Neutrophil (primary cell): ENCODE results near the gene NXN.
"Not testable (repeated sequence)": the region's sequence is repeated elsewhere in the genome, so short reads cannot be mapped to it uniquely, and the experiment has no call there.

Experiments
- H3K27ac ChIP-seq: fragments of 200-600 bp; sonication (generic); 2 replicates; pipeline ENCODE4 v1.5.1; 2016; ENCODE audit warnings: mild to moderate bottlenecking, moderate library complexity
- H3K27me3 ChIP-seq: fragments of 200-600 bp; sonication (generic); 2 replicates; pipeline ENCODE4 v1.6.0; 2016; ENCODE audit warnings: mild to moderate bottlenecking
- H3K36me3 ChIP-seq: fragments of 200-600 bp; sonication (generic); 2 replicates; pipeline ENCODE4 v1.5.1; 2017
- H3K4me1 ChIP-seq, 2 experiments: fragments of 200-600 bp in 1 of 2; sonication (generic) in 1 of 2; 1 replicate in 1 of 2; 2 replicates in 1 of 2; pipeline versions ENCODE4 v1.5.1 to v1.6.1; 2013 to 2016; ENCODE audit warnings: low read depth in 1 of 2, low read length in 1 of 2, mild to moderate bottlenecking in 1 of 2, moderate library complexity in 1 of 2; ENCODE audit not compliant: control insufficient read depth in 1 of 2, insufficient read depth in 1 of 2
- H3K4me3 ChIP-seq, 2 experiments: fragments of 200-600 bp in 1 of 2; sonication (generic) in 1 of 2; 1 replicate in 1 of 2; 2 replicates in 1 of 2; pipeline ENCODE4 v1.5.1; 2013 to 2016; ENCODE audit warnings: low read depth in 1 of 2, low read length in 1 of 2, mild to moderate bottlenecking in 1 of 2, moderate library complexity in 1 of 2
- H3K9me3 ChIP-seq: fragments of 200-600 bp; sonication (generic); 2 replicates; pipeline ENCODE4 v1.5.1; 2016
- CTCF ChIP-seq: fragments of 200-600 bp; sonication (generic); IDR thresholded peaks from 2 replicates; pipeline ENCODE4 v1.5.1; 2016; ENCODE audit warnings: antibody characterized with exemption

NXN gene

DNA sequence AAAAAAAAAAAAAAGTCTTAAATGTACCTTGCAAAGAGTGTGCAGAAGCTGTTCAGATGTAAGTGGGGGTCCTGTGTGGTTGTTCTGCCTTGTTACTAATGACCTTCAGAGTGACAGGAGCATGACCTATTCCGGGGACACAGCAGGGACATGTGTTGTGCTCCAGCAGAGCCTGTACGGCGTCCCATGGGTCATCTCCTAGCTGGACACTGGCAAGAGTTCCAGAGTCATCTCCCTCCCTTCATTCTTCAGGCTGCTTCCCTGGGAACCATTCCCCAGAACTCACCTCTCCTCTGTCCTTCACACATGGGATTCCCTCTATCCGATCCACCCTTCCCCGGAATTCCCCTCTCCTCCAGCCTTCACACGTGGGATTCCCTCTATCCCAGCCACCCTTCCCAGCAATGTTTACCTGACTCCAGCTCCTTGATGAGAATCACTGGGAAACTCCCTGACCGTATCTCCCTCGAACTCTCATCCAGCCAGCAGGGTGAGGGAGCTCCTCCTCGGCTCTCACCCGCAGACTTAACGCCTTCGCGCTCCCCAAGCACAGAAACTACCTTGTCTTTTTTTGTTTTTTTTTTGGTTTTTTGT lies 111.6 kb downstream of the NXN start:
- no peak overlapping the region for H3K27ac ChIP-seq
- no peaks in the 10 kb centered on the region for H3K9me3 ChIP-seq
- TF ChIP-seq CTCF: no peak
- H3K27me3 ChIP-seq: peaks cover 49% of the 10 kb centered on the region
- no peak overlapping the region for H3K4me3 ChIP-seq
- H3K36me3 ChIP-seq: no peaks in the 10 kb centered on the region
- H3K4me1 ChIP-seq: no peaks in the 10 kb centered on the region

DNA sequence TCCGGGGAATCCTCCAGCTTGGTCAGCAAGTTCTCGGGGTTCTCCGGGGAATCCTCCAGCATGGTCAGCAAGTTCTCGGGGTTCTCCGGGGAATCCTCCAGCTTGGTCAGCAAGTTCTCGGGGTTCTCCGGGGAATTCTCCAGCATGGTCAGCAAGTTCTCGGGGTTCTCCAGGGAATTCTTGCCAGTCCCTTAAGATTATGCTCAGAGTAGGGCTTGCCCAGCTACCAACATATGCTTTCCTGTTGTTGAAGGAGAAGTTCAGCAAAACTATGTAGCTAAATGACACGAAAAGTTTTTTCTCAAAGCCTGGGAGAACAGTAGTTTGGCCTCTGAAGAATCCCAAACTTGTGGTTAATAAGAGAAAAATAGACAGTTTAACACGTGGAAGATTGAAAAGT lies 112.3 kb downstream of the NXN start:
- H3K4me3 ChIP-seq, H3K36me3 ChIP-seq, H3K9me3 ChIP-seq, H3K4me1 ChIP-seq, H3K27ac ChIP-seq: not testable (repeated sequence)
- H3K27me3 ChIP-seq: peaks cover 56% of the 10 kb centered on the region

DNA sequence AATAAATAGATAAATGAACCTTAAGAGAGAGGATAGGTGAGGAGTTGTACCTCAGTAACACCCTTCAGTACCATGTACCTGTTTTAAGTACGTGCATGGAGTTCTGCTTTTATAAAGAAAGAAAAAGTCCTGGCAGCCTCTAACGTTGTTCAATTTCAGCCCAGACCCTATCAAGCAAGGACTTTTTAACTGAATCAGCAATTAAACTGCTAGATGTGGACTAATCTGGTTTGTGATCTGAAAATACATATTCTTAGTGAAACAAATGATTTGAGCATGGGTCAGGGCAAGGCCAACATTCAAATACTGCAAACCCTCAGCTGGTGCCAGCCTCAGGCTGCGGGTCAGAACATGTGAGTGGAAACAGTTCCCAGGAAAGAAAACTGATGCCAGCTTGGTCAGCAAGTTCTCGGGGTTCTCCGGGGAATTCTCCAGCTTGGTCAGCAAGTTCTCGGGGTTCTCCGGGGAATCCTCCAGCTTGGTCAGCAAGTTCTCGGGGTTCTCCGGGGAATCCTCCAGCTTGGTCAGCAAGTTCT lies 112.9 kb downstream of the NXN start:
- peaks cover 61% of the 10 kb centered on the region for H3K27me3 ChIP-seq
- no peaks in the 10 kb centered on the region for H3K4me1 ChIP-seq
- no peak for TF ChIP-seq CTCF
- no peak overlapping the region for H3K4me3 ChIP-seq
- H3K36me3 ChIP-seq: no peaks in the 10 kb centered on the region
- H3K27ac ChIP-seq: no peak overlapping the region
- no peaks in the 10 kb centered on the region for H3K9me3 ChIP-seq

DNA sequence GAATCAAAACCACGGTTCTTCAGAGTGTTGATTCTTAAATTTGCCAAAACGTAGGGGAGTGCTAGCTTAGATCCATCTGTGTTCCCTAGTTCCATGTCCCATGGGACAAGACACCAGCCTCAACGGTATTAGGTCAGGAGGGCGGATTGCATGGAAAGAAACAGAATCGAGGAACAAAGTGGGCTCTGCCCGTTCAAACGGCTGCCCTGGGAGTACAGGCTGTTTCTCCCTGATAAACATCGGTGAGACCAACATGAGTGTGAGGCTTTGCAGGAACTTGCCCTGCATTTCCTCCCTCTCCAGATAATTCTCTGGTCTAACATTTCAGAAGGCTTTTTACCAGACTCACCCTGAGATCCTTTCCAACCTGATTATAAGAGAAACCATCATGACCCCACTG lies 115.3 kb downstream of the NXN start:
- H3K36me3 ChIP-seq: no peaks in the 10 kb centered on the region
- H3K27me3 ChIP-seq: peaks cover 55% of the 10 kb centered on the region
- H3K4me1 ChIP-seq: no peaks in the 10 kb centered on the region
- H3K4me3 ChIP-seq: no peak overlapping the region
- no peak overlapping the region for H3K27ac ChIP-seq
- TF ChIP-seq CTCF: no peak
- no peaks in the 10 kb centered on the region for H3K9me3 ChIP-seq

DNA sequence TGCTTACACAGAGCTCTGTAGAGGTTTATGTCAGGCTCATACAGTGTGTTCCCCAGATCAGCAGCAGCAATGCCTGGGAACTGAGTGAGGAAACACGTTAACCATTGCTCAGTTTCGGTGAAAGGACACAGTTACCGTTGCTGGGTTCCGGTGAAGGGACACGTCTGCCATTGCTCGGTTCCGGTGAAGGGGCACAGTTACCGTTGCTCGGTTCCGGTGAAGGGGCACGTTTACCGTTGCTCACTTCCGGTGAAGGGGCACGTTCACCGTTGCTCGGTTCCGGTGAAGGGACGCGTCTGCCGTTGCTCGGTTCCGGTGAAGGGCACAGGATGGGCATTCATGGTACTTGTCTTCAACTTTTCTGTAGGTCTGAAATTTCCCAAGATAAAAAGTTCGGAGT lies 115.7 kb downstream of the NXN start:
- TF ChIP-seq CTCF: no peak
- H3K4me3 ChIP-seq: no peak overlapping the region
- no peaks in the 10 kb centered on the region for H3K9me3 ChIP-seq
- no peaks in the 10 kb centered on the region for H3K36me3 ChIP-seq
- H3K27ac ChIP-seq: no peak overlapping the region
- peaks cover 51% of the 10 kb centered on the region for H3K27me3 ChIP-seq
- H3K4me1 ChIP-seq: no peaks in the 10 kb centered on the region

DNA sequence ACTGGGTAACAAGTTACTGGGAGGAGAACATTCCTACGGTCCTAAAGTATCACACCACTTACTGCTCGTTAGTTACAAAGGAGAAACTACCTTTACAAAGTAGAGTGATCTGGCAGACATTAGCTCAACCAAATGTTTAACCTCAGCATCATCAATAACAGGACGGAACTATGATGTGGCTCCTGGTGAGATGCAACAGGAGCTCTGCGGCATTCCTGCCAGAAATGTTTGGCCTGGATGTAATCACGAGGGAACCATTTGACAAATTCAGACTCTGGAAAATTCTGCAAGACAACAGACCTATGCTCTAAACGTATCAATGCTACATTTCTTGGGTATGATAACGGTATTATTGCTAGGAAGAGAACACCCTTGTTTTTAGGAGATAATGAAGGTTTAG lies 117.0 kb downstream of the NXN start:
- no peaks in the 10 kb centered on the region for H3K36me3 ChIP-seq
- TF ChIP-seq CTCF: no peak
- no peaks in the 10 kb centered on the region for H3K9me3 ChIP-seq
- peaks cover 47% of the 10 kb centered on the region for H3K27me3 ChIP-seq
- H3K4me1 ChIP-seq: no peaks in the 10 kb centered on the region
- no peak overlapping the region for H3K27ac ChIP-seq
- no peak overlapping the region for H3K4me3 ChIP-seq
